OCI-LY3 (cell line): ENCODE results near the gene CDH18.
A peak's percentile ranks its signal among the peaks of the same experiment; 100 is the strongest.

Experiments
- H2AFZ ChIP-seq: fragments of 200-600, 300-600 bp; shearing (Covaris generic); 2 replicates; pipeline ENCODE4 v1.6.0; 2014; ENCODE audit warnings: antibody characterized with exemption, low read depth, low read length
- H3K27ac ChIP-seq: fragments of 200-600, 300-600 bp; sonication (generic); 2 replicates; pipeline ENCODE4 v1.5.1; 2014; ENCODE audit warnings: mild to moderate bottlenecking, low read length, moderate library complexity, mixed read lengths
- H3K27me3 ChIP-seq: fragments of 200-600, 300-600 bp; sonication (generic); 2 replicates; pipeline ENCODE4 v1.6.1; 2014; ENCODE audit warnings: low read depth, low read length, mixed read lengths
- H3K36me3 ChIP-seq: fragments of 200-600, 300-600 bp; sonication (generic); replicated peaks from 2 replicates; pipeline ENCODE3; 2014; ENCODE audit warnings: low read depth, low read length, mixed read lengths
- H3K4me1 ChIP-seq: fragments of 300-600, 200-600 bp; sonication (generic); 2 replicates; pipeline ENCODE4 v1.6.1; 2014; ENCODE audit warnings: low read length, mixed read lengths
- H3K4me2 ChIP-seq: fragments of 200-600, 300-600 bp; sonication (generic); 2 replicates; pipeline ENCODE4 v1.6.1; 2014; ENCODE audit warnings: low read length, mixed read lengths
- H3K4me3 ChIP-seq: fragments of 300-600, 200-600 bp; sonication (generic); 2 replicates; pipeline ENCODE4 v1.5.1; 2014; ENCODE audit warnings: antibody characterized with exemption, mild to moderate bottlenecking, low read length, moderate library complexity
- H3K79me2 ChIP-seq: fragments of 300-600, 200-600 bp; shearing (Covaris generic); 2 replicates; pipeline ENCODE4 v1.6.1; 2014; ENCODE audit warnings: mild to moderate bottlenecking, low read length, mixed read lengths
- H3K9ac ChIP-seq: fragments of 300-600, 200-600 bp; shearing (Covaris generic); 2 replicates; pipeline ENCODE4 v1.6.0; 2014; ENCODE audit warnings: mild to moderate bottlenecking, low read length, moderate library complexity
- H3K9me3 ChIP-seq: fragments of 200-600, 300-600 bp; shearing (Covaris generic); 2 replicates; pipeline ENCODE4 v1.6.1; 2014; ENCODE audit warnings: low read length, mixed read lengths; ENCODE audit not compliant: insufficient read depth
- H4K20me1 ChIP-seq: fragments of 200-600, 300-600 bp; sonication (generic); 2 replicates; pipeline ENCODE4 v1.6.1; 2016; ENCODE audit warnings: low read length, mixed read lengths; ENCODE audit not compliant: insufficient read depth
- CTCF ChIP-seq: fragments of 200-600, 300-600 bp; sonication (generic); IDR thresholded peaks from 2 replicates; pipeline ENCODE4 v1.5.1; 2014; ENCODE audit warnings: antibody characterized with exemption, low read length, low read depth
- EZH2phosphoT487 ChIP-seq: fragments of 200-600 bp; shearing (Covaris generic); IDR thresholded peaks from 2 replicates; pipeline ENCODE4 v1.6.1; 2018; ENCODE audit warnings: antibody characterized with exemption, mixed run types, low read depth

Gene CDH18

GRCh38 chr5:19903611-19904010 is 84.4 kb downstream of the CDH18 start:
- no peak overlapping the region for H3K27ac ChIP-seq
- H3K9ac ChIP-seq: no peak overlapping the region
- TF ChIP-seq CTCF (no peak), EZH2phosphoT487 (no peak)
- H3K9me3 ChIP-seq: no peaks in the 10 kb centered on the region
- H2AFZ ChIP-seq: no peak overlapping the region
- no peaks in the 10 kb centered on the region for H3K4me1 ChIP-seq
- no peaks in the 10 kb centered on the region for H3K79me2 ChIP-seq
- H3K27me3 ChIP-seq: no peaks in the 10 kb centered on the region
- no peaks in the 10 kb centered on the region for H3K36me3 ChIP-seq
- H4K20me1 ChIP-seq: no peaks in the 10 kb centered on the region
- no peak overlapping the region for H3K4me2 ChIP-seq
- no peak overlapping the region for H3K4me3 ChIP-seq

- H3K27me3 ChIP-seq: no peaks in the 10 kb centered on the region
- no peak overlapping the region for H3K4me3 ChIP-seq
- H3K9ac ChIP-seq: no peak overlapping the region
- H3K27ac ChIP-seq: no peak overlapping the region
- H4K20me1 ChIP-seq: no peaks in the 10 kb centered on the region
- no peak overlapping the region for H2AFZ ChIP-seq
- TF ChIP-seq CTCF: no peak
- TF ChIP-seq EZH2phosphoT487: no peak
- H3K9me3 ChIP-seq: no peaks in the 10 kb centered on the region
- no peaks in the 10 kb centered on the region for H3K36me3 ChIP-seq
- no peak overlapping the region for H3K4me2 ChIP-seq
- H3K4me1 ChIP-seq: no peaks in the 10 kb centered on the region
- H3K79me2 ChIP-seq: no peaks in the 10 kb centered on the region
Observed at GRCh38 chr5:19902316-19902934, 85.6 kb downstream of the CDH18 start.

GRCh38 chr5:19900269-19900668 is 87.7 kb downstream of the CDH18 start:
- Histone ChIP-seq H3K4me3 (no peak overlapping the region), H3K27ac (no peak overlapping the region), H3K4me2 (no peak overlapping the region), H4K20me1 (no peaks in the 10 kb centered on the region), H3K79me2 (no peaks in the 10 kb centered on the region), H3K27me3 (no peaks in the 10 kb centered on the region), H3K9me3 (no peaks in the 10 kb centered on the region), H3K36me3 (no peaks in the 10 kb centered on the region), H3K4me1 (no peaks in the 10 kb centered on the region), H2AFZ (0 out of 2 replicates have a peak overlapping the region, but pooled peaks have one; percentile 8), H3K9ac (no peak overlapping the region)
- TF ChIP-seq EZH2phosphoT487 (no peak), CTCF (no peak)

DNA sequence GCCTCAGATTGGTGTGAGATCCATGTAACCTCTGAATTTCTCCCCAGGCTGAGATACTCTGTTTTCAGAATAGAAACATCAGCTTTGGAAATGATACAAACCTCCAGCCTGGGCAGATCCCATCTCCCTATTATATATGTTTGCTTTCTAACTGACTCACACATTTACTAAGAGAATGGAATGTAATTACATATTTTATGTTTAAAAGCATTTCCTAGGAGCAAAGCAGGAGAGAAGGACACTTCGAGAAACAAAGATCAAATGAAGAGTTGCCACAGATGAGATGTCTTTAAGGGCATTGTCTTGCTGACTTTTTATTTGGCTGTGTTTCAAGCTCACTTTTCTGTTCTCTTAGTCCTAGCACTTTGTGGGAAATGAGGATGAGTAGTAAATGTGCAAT is 96.3 kb downstream of the CDH18 start:
- Histone ChIP-seq H3K27ac (no peak overlapping the region), H3K9me3 (no peaks in the 10 kb centered on the region), H2AFZ (no peak overlapping the region), H3K27me3 (no peaks in the 10 kb centered on the region), H3K4me3 (no peak overlapping the region), H4K20me1 (no peaks in the 10 kb centered on the region), H3K4me1 (no peaks in the 10 kb centered on the region), H3K9ac (no peak overlapping the region), H3K36me3 (no peaks in the 10 kb centered on the region), H3K79me2 (no peaks in the 10 kb centered on the region), H3K4me2 (no peak overlapping the region)
- no peak for TF ChIP-seq CTCF
- TF ChIP-seq EZH2phosphoT487: no peak
